ENCODE data around the gene AURKA.

Gene AURKA

GRCh38 chr20:56428881-56429280 lies 36.9 kb upstream of the AURKA start:
- Histone ChIP-seq H3F3A (ENCODE audit: insufficient read depth, low read length) (no peaks in the 10 kb centered on the region), H3K4me1 (ENCODE audit: low read length) (no peaks in the 10 kb centered on the region), H2AFZ (ENCODE audit: low read length) (no peak overlapping the region), H3K9me2 (replicated peaks; ENCODE audit: insufficient read depth, low read length) (no peaks in the 10 kb centered on the region), H3K79me2 (ENCODE audit: low read length) (no peaks in the 10 kb centered on the region), H3K9me3 (replicated peaks; ENCODE audit: insufficient read depth, low read length) (no peaks in the 10 kb centered on the region), H3K4me3 (ENCODE audit: low read length) (no peak overlapping the region), H4K20me1 (ENCODE audit: insufficient read depth, low read length) (no peaks in the 10 kb centered on the region), H3K36me3 (replicated peaks; ENCODE audit: insufficient read depth, low read length) (no peaks in the 10 kb centered on the region), H3K9ac (ENCODE audit: low read length) (no peak overlapping the region), H3K27ac (ENCODE audit: low read length) (no peak overlapping the region), H3K27me3 (replicated peaks; ENCODE audit: insufficient read depth, low read length) (no peaks in the 10 kb centered on the region), H3K4me2 (ENCODE audit: low read depth, low read length) (no peak overlapping the region)
- no peak for TF ChIP-seq CTCF (IDR thresholded peaks at IDR 0.05; ENCODE audit: low read length)
- TF ChIP-seq EZH2 (optimal IDR thresholded peaks at IDR 0.05; ENCODE audit: low read depth, low read length): no peak
- no peak for TF ChIP-seq EZH2phosphoT487 (IDR thresholded peaks at IDR 0.05; ENCODE audit: low read length)
- DNase-seq: no peak

- Histone ChIP-seq H3K36me3 (replicated peaks; ENCODE audit: insufficient read depth, low read length) (no peaks in the 10 kb centered on the region), H3K27ac (ENCODE audit: low read length) (no peak overlapping the region), H3F3A (ENCODE audit: insufficient read depth, low read length) (no peaks in the 10 kb centered on the region), H3K4me2 (ENCODE audit: low read depth, low read length) (no peak overlapping the region), H3K4me3 (ENCODE audit: low read length) (no peak overlapping the region), H4K20me1 (ENCODE audit: insufficient read depth, low read length) (no peaks in the 10 kb centered on the region), H3K79me2 (ENCODE audit: low read length) (no peaks in the 10 kb centered on the region), H2AFZ (ENCODE audit: low read length) (no peak overlapping the region), H3K27me3 (replicated peaks; ENCODE audit: insufficient read depth, low read length) (no peaks in the 10 kb centered on the region), H3K9ac (ENCODE audit: low read length) (no peak overlapping the region), H3K4me1 (ENCODE audit: low read length) (no peaks in the 10 kb centered on the region), H3K9me3 (replicated peaks; ENCODE audit: insufficient read depth, low read length) (no peaks in the 10 kb centered on the region), H3K9me2 (replicated peaks; ENCODE audit: insufficient read depth, low read length) (no peaks in the 10 kb centered on the region)
- DNase-seq: no peak
- TF ChIP-seq CTCF (IDR thresholded peaks at IDR 0.05; ENCODE audit: low read length): no peak
- no peak for TF ChIP-seq EZH2 (optimal IDR thresholded peaks at IDR 0.05; ENCODE audit: low read depth, low read length)
- no peak for TF ChIP-seq EZH2phosphoT487 (IDR thresholded peaks at IDR 0.05; ENCODE audit: low read length)
These were observed 36.4 kb upstream of the AURKA start for GRCh38 chr20:56428410-56428809.

- H3K36me3 ChIP-seq (replicated peaks; ENCODE audit: insufficient read depth, low read length): no peaks in the 10 kb centered on the region
- no peak for DNase-seq
- TF ChIP-seq EZH2phosphoT487 (IDR thresholded peaks at IDR 0.05; ENCODE audit: low read length): no peak
- TF ChIP-seq CTCF (IDR thresholded peaks at IDR 0.05; ENCODE audit: low read length): no peak
- TF ChIP-seq EZH2 (optimal IDR thresholded peaks at IDR 0.05; ENCODE audit: low read depth, low read length): no peak
- no peaks in the 10 kb centered on the region for H3K9me3 ChIP-seq (replicated peaks; ENCODE audit: insufficient read depth, low read length)
- H3K4me1 ChIP-seq (ENCODE audit: low read length): no peaks in the 10 kb centered on the region
- no peak overlapping the region for H3K9ac ChIP-seq (ENCODE audit: low read length)
- H2AFZ ChIP-seq (ENCODE audit: low read length): no peak overlapping the region
- no peaks in the 10 kb centered on the region for H3K79me2 ChIP-seq (ENCODE audit: low read length)
- no peaks in the 10 kb centered on the region for H3F3A ChIP-seq (ENCODE audit: insufficient read depth, low read length)
- no peak overlapping the region for H3K27ac ChIP-seq (ENCODE audit: low read length)
- no peaks in the 10 kb centered on the region for H3K9me2 ChIP-seq (replicated peaks; ENCODE audit: insufficient read depth, low read length)
- no peaks in the 10 kb centered on the region for H3K27me3 ChIP-seq (replicated peaks; ENCODE audit: insufficient read depth, low read length)
- H3K4me2 ChIP-seq (ENCODE audit: low read depth, low read length): no peak overlapping the region
- no peaks in the 10 kb centered on the region for H4K20me1 ChIP-seq (ENCODE audit: insufficient read depth, low read length)
- H3K4me3 ChIP-seq (ENCODE audit: low read length): no peak overlapping the region
These were observed 35.8 kb upstream of the AURKA start for GRCh38 chr20:56427797-56428196.

Measured in MM.1S (cell line).